Measurements from ENCODE around the gene BRPF1. TPM values are rescaled to one million over a fixed set of nuclear protein-coding genes. Genes with fewer than 3 reads are reported as not detected.

Gene BRPF1
- total and polyA plus RNA-seq, 2 experiments from 2014 or later, result 8.0 to 24.7 TPM

DNA sequence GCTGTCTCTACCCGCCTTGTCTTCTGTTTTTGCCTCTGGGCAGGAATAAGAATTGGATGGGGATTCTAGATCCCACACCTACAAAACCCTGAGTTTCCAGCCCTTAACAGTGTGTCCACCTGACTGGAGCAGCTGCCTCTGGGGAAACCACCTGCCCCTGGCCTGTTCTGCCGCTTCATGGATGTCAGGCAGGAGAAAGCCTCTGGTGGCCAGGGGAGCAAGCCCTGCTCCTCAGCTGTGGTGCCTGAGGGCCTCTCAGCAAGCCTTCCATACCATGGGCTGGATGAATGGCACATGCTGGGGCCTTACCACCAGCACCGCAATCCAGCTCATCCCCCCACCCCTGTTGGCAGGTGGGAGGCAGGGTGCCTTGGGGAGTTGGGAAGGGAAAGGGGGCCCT is 33.2 kb upstream of the BRPF1 start:
- no peak overlapping the region for H3K4me3 ChIP-seq
- no peaks in the 10 kb centered on the region for H3K9me2 ChIP-seq (ENCODE audit: insufficient read depth)
- Mint-ChIP-seq H3K9me3 (no peaks in the 10 kb centered on the region), H3K27me3 (ENCODE audit: insufficient read depth, low read depth, poor library complexity) (peaks cover 8% of the 10 kb centered on the region), H3K36me3 (ENCODE audit: low read depth) (peaks cover 2% of the 10 kb centered on the region; the same call in 1 of the 3 replicates), H3K27ac (no peak overlapping the region), H3K4me1 (no peaks in the 10 kb centered on the region), H3K4me3 (no peak overlapping the region)
- H3K79me2 ChIP-seq (replicated peaks; ENCODE audit: insufficient read depth), result no peaks in the 10 kb centered on the region
- DNase-seq (ENCODE audit: low spot score) (no peak), ATAC-seq (no peak)
- no peak for TF ChIP-seq CREB1 (CRISPR knock-in tag; IDR thresholded peaks at IDR 0.05; ENCODE audit: low read depth)
- TF ChIP-seq ZNF462 (CRISPR knock-in tag; IDR thresholded peaks at IDR 0.05), result no peak
- no peak for TF ChIP-seq NANOG (IDR thresholded peaks at IDR 0.05; ENCODE audit: borderline replicate concordance)
- TF ChIP-seq, protein P1, sequence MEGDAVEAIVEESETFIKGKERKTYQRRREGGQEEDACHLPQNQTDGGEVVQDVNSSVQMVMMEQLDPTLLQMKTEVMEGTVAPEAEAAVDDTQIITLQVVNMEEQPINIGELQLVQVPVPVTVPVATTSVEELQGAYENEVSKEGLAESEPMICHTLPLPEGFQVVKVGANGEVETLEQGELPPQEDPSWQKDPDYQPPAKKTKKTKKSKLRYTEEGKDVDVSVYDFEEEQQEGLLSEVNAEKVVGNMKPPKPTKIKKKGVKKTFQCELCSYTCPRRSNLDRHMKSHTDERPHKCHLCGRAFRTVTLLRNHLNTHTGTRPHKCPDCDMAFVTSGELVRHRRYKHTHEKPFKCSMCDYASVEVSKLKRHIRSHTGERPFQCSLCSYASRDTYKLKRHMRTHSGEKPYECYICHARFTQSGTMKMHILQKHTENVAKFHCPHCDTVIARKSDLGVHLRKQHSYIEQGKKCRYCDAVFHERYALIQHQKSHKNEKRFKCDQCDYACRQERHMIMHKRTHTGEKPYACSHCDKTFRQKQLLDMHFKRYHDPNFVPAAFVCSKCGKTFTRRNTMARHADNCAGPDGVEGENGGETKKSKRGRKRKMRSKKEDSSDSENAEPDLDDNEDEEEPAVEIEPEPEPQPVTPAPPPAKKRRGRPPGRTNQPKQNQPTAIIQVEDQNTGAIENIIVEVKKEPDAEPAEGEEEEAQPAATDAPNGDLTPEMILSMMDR (conservative IDR thresholded peaks at IDR 0.05; ENCODE audit: low read depth in 2 of 2), result no peak
- TF ChIP-seq ZNF114 (CRISPR knock-in tag; IDR thresholded peaks at IDR 0.05), result no peak
- no peak for TF ChIP-seq ETS1 (IDR thresholded peaks at IDR 0.05)
- H3K4me1 ChIP-seq (ENCODE audit: insufficient read depth), result peaks cover 3% of the 10 kb centered on the region; the same call in 1 of the 2 replicates
- H2AFZ ChIP-seq, result no peak overlapping the region
- H3F3A ChIP-seq (replicated peaks; ENCODE audit: low read depth), result peaks cover 4% of the 10 kb centered on the region; the same call in 1 of the 2 replicates
- H3K27ac ChIP-seq (ENCODE audit: low read depth), result no peak overlapping the region
- peaks cover 8% of the 10 kb centered on the region for H3K27me3 ChIP-seq (ENCODE audit: insufficient read depth)
- H3K36me3 ChIP-seq (ENCODE audit: insufficient read depth), result no peaks in the 10 kb centered on the region
- no peak overlapping the region for H3K4me2 ChIP-seq
- no peaks in the 10 kb centered on the region; the same call in 1 of the 2 replicates for H4K20me1 ChIP-seq (replicated peaks; ENCODE audit: insufficient read depth)
